Measurements from ENCODE around the gene PIGV.

Gene PIGV

GRCh38 chr1:26811708-26812107, 24.0 kb downstream of the PIGV start:
- no peak for DNase-seq (ENCODE audit: insufficient read length, low spot score)
- TF ChIP-seq CTCF (IDR thresholded peaks at IDR 0.05; ENCODE audit: insufficient read depth, missing control alignments): no peak
- FAIRE-seq: no peak

- TF ChIP-seq CTCF (IDR thresholded peaks at IDR 0.05; ENCODE audit: insufficient read depth, missing control alignments): no peak
- FAIRE-seq (no peak), DNase-seq (ENCODE audit: insufficient read length, low spot score) (no peak)
Measured at GRCh38 chr1:26814377-26814776, 26.6 kb downstream of the PIGV start.

GRCh38 chr1:26814893-26815292, 27.1 kb downstream of the PIGV start:
- no peak for TF ChIP-seq CTCF (IDR thresholded peaks at IDR 0.05; ENCODE audit: insufficient read depth, missing control alignments)
- DNase-seq (ENCODE audit: insufficient read length, low spot score) (no peak), FAIRE-seq (no peak)

GRCh38 chr1:26820784-26821269, 33.1 kb downstream of the PIGV start:
- FAIRE-seq (no peak), DNase-seq (ENCODE audit: insufficient read length, low spot score) (no peak)
- TF ChIP-seq CTCF (IDR thresholded peaks at IDR 0.05; ENCODE audit: insufficient read depth, missing control alignments): peak; percentile 27

GRCh38 chr1:26822737-26823395, 35.1 kb downstream of the PIGV start:
- no peak for TF ChIP-seq CTCF (IDR thresholded peaks at IDR 0.05; ENCODE audit: insufficient read depth, missing control alignments)
- FAIRE-seq (no peak), DNase-seq (ENCODE audit: insufficient read length, low spot score) (no peak)

GRCh38 chr1:26824731-26825130, 37.0 kb downstream of the PIGV start:
- FAIRE-seq (no peak), DNase-seq (ENCODE audit: insufficient read length, low spot score) (no peak)
- TF ChIP-seq CTCF (IDR thresholded peaks at IDR 0.05; ENCODE audit: insufficient read depth, missing control alignments): no peak

GRCh38 chr1:26826261-26827105, 38.7 kb downstream of the PIGV start, which contains the start of gene ZDHHC18:
ZDHHC18 (plus strand) TSS chr1:26826688; CDS start chr1:26826805, 117 bp downstream.
- peak; percentile 32 for DNase-seq (ENCODE audit: insufficient read length, low spot score)
- no peak for FAIRE-seq

More at GRCh38 chr1:26826261-26827105, 38.7 kb downstream of the PIGV start, which contains the start of gene ZDHHC18:
- TF ChIP-seq CTCF (IDR thresholded peaks at IDR 0.05; ENCODE audit: insufficient read depth, missing control alignments): peak; percentile 37

All from D721Med (cell line).